Activated T-helper 9 cell treated with anti-CD3 and anti-CD28 coated beads, Interleukin-2, amount 50 U/mL, for 16 hours (primary cell): Measurements from ENCODE around the gene OSBPL6.
"Not testable (repeated sequence)": the region's sequence is repeated elsewhere in the genome, so short reads cannot be mapped to it uniquely, and the experiment has no call there.

Experiments
- DNase-seq: peaks from one replicate; pipeline ENCODE4 v3.0.0-alpha.2; 2020; ENCODE audit warnings: low read depth

OSBPL6 gene

DNA sequence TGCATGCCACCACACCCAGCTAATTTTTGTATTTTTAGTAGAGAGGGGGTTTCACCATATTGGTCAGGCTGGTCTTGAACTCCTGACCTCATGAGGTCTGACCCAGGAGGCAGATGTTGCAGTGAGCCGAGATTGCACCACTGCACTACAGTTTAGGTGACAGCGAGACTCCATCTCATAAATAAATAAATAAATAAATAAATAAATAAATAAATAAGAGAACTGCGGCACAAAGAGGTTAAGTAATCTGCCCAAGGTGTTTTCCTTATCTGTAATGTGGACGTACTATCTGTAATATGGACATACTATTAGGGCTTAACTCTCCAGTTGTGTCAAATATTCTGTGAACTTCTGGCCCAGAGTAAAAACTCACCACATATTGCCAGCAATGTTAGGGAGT is 4.1 kb downstream of the OSBPL6 start:
- DNase-seq = not testable (repeated sequence)

DNA sequence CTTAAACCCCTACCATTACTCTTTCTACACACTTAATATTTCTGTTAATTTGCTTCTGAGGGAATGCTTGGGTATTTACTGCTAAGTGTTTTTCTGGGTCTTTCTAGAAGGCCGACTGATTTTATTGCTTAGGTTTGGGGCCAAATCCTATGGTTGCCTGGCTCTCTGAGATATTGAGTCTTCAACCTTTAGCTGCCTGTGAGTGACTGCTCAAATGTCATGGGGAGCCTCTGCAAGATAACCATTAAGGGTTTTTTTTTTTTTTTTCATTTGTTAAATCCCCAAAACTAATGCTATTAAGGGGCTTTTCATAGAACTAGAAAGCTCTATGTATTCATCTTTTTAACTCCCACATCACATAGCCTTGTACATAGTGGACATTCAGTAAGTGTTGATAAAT is 5.0 kb downstream of the OSBPL6 start:
- DNase-seq = no peak

DNA sequence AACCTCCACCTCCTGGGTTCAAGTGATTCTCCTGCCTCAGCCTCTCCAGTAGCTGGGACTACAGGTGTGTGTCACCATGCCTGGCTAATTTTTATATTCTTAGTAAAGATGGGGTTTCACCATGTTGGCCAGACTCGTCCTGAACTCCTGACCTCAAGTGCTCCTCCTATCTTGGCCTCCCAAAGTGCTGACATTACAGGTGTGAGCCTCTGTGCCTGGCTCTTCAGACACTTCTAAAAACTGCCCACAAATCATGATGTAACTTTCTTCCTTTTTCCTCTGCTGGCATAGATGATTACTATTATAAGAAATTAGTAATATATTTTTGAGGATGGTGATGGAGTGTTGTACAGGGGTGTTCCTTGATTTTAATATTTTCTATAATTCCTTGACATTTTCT is 6.0 kb downstream of the OSBPL6 start:
- DNase-seq = no peak

DNA sequence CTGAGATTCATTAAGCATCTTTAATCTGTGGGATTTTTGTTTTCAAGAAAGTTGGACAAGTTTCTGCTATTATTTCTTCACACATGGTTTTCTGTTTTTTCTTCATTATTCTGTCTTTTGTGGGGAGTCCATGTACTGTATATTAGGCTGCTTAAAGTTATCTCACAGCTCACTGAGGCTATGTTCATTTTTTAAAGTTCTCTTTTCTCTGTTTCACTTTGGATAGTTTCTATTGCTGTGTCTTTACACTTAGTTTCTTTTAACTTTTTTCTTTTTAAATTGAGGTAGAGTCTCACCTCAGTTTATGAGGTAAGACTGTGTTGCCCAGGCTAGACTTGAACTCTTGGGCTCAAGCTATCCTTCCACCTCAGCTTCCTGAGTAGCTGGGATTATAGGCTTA is 8.6 kb downstream of the OSBPL6 start:
- no peak for DNase-seq

DNA sequence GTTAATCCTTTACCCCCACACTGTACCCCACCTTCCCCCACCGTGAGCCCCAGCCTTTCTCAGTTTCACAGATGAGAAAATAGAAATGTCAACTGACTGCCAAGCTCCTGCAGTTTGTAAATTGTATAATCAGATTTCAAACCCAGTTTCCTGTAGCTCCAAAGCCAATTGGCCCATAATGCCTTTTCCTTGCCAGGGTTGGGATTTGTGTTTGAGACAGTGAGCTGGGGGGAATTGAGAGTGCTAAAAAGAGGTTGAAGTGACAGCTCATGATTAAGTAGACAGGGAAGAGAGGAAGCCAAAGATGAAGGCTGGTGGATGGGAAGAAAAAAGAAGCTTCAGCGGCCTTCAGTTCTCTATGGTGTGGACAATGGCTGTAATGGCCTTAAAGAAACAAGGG is 10.7 kb downstream of the OSBPL6 start:
- no peak for DNase-seq

DNA sequence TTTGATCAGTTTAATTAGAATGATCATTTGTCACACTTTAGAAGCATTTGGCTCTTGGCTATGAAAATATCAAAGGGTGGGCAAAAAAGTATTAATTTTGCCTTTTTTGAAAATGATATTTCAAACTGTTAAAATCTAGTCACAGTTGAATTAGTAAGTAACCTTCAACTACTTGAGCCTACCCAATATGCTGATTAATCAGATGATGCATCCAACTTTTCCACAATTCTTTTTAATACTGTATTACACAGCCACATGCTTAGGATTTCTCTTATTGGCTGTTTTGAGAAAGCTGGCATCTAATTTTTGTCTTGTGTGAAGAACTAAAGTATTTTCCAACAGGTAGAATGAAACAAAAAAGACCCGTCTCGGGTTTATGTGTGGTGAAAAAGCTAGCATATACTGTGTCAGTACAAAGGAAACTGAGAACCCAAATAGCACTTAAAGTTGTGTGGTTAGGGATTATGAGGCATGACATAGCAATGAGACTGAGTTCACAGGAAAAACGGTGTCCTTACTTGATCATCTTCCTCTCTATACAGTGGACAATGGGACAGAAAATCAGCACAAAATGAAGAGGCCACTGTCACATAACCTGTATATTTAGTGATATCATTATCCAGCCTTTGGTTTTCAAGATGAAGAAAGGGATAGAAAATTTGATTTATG is 11.7 kb downstream of the OSBPL6 start:
- no peak for DNase-seq

DNA sequence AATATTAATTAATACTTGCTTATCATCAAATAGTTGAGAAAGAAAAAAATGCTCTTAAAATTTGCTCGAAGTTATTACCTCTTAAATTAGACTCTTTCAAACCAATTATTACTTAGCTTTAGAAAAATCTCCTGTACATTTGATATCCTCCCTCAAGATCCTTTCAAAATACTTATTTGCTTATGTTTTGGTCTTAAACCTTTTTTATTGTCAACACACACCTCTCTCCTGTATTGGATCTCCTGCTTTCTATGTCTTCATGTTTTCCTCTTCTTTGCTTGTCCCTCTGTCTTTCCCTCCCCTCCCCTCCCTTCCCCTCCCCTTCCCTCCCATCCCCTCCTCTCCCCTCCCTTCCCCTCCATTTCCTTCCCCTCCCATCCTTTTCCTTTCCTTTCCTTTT is 14.0 kb downstream of the OSBPL6 start:
- no peak for DNase-seq

DNA sequence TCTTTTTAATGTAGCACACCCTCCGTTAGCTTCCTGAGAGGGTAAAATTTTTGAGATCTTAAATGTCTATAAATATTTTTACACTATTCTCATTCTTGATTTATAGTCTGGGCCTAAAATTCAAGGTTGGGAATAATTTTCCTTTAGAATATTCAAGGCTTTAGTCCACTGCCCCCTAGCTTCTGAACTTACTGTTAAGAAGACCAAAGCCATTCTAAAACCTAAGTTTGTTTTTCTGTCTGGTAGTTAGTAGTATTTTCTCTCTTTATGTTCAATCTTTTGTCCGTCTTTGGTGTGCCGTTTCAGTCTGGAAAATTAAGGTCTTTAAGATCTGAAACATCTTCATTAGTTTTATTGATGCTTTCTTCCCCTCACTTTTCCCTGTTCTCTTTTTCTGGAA is 14.5 kb downstream of the OSBPL6 start:
- DNase-seq = no peak

DNA sequence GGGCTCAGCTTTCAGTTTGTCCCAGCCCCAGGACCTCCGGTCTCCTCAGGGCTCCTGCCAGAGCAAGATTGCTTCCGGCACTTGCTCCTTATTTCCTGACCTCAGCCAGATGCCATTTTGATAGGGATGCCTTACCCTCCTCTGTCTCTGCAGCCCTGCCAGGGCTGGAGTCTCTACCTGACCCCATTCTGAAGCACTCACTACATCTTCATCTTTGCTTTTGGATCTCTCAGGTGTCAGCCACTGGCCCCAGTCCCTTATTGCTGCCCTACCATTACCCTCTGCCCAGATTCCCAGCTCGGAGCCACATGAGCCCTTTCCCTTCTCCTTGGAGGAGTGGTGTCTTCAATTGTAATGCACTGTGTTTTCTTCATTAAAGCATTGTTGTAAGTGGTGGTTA is 17.1 kb downstream of the OSBPL6 start:
- DNase-seq = no peak

DNA sequence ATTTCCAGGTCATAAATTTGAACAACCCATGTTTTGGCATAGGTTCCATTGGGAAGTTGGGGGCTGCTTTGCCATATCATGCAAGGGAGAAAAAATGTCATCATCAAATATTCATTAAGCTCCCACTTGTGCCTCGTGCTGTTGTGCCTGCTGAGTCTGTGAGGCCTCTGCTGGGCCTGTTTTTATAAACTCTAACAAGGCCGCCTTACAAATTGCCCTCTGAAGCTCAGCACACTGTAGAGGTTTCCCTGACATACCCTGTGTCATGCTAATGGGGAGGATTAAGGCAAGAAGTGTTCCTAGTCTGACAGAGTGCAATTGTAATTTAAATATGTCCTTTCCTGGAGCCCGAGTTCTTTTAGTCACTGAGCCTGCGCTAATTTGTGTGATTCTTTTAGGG is 17.6 kb downstream of the OSBPL6 start:
- DNase-seq = no peak

DNA sequence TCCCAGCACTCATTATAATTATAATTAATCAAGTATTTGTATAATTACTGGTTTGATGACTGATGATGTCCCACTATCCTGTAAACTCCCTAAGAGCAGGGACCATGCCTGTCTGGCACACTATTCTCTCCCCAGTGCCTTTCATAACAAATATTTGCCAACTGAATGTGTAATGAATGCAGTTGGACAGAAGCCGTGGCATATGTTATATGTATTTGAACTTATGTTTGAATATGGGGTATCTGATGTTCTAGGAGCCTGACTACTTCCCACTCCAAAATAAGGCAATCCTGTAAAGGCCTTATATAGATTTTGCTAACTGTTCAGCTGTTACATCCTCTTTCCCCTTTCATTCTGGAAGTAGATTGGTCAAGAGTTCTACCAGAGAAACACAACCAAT is 19.7 kb downstream of the OSBPL6 start:
- DNase-seq = no peak

DNA sequence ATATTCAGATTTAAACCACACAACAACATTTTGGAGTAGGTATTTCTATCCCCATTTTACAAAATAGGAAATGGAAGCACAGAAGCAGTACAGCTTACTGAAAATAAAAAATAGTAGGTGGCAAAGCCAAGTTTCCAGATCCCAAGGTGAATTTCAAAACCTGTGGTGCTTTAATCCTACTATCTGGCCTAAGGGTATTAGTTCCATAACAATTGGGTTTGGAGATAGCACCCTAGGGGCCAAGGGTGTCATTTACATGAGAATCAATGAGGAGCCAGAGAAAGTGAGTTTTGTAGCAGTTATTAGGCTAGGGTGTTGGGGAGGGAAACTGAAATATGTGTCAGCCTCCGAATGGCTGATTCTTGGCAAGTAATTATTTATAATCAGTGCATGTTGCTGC is 24.9 kb downstream of the OSBPL6 start:
- DNase-seq = no peak

DNA sequence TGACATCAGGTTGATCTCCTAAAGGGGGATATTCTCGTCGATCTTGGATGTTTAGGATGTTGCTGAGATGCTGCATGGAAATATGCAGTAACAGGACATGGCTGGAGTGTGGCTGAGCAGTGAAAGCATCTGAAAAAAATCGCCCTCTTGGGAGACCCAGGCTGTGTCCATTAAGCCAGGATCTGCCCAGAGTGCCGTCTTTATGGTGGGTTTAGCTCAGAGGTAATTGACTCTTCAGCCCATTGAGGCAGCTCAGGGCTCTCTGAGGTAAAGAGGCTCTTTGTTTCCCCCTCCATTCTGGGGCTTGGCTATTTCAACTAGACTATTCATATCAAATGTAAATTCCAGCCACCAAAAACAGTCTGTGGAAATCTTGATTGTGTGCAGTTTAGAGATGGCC is 26.5 kb downstream of the OSBPL6 start:
- no peak for DNase-seq

DNA sequence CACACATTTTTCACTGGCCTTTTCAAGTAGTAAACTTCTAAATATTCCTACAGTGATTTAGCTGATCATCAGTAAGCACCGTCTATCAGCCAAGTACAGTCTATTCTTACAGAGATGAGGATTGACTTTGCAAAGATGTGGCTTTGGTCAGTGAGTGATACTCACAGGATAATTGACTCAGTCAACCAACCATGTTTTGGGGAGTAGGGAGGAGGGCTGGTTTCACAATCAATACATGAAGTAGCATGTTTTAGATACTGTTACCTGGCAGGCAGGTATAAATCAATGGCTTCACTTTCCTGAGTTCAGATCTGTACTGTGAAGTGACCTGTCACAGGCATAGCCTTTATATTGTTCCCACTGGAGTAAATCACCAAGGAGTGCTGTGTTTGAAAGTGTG is 27.2 kb downstream of the OSBPL6 start:
- no peak for DNase-seq

DNA sequence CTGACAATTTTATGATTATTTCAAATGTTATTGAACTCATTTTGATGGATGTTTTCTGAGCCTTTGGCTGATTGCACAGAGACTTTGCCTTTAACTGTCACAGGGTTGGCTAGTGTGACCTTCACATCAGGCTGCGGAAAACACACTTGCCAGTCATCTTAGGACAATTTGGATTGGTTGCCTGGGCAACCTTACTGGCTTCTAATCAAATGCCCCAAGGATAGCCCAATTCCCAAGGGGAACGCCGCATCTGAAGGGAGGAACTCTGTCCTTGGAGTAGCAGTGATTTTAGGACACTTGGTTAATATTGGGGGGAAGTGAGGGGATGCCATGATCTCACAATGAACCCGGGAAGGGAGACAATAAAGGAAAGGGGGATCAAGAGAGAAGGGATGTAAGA is 29.5 kb downstream of the OSBPL6 start:
- DNase-seq = no peak

DNA sequence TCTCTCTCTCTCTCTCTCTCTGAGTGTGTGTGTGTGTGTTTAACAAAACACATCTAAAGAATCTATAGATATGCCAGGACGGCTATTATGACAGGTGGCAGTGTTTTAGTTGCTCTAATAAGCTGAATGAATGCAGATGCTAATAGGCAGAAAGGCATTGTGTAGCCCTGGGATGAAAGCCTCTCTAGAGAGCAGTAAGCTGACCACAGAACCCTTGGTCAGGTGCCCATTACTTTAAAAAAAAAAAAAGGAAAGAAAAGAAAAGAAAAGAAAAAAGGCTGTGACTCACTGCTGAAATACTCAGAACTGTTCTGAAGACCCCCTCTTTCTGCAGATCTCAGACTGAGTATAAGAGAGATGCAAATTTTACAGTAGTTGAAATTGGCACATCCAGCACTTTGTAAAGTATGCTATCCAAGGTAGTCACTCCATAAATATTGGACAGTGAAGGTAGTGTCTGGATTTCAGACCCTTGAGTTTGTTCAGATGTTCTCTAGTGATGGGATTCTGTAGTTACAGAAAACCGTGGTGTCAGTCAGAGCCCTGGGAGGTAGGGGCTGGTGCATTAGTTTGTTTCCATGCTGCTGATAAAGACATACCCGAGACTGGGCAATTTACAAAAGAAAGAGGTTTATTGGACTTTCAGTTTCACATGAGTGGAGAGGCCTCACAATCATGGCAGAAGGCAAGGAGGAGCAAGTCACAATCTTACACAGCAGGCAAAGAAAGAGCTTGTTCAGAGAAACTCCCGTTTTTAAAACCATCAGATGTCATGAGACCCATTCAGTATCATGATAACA is 30.9 kb downstream of the OSBPL6 start:
- no peak for DNase-seq

DNA sequence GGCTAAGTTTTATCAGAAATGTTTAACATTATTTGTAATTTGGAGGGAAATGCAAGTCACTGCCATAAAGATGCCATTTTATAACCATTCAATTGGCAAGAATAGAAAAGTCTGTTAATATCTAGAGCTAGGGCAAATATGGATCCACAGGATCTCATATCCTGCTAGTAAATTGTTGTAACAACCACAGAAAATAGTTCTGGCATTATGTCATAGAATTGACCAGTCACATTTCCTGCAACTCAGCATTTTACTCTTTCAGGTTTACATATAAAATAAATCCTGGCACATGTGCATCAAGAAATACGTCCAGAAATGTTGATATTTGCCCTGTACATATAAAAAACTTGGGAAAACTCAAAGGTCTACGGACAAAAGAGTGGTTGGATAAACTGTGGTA is 32.9 kb downstream of the OSBPL6 start:
- no peak for DNase-seq

DNA sequence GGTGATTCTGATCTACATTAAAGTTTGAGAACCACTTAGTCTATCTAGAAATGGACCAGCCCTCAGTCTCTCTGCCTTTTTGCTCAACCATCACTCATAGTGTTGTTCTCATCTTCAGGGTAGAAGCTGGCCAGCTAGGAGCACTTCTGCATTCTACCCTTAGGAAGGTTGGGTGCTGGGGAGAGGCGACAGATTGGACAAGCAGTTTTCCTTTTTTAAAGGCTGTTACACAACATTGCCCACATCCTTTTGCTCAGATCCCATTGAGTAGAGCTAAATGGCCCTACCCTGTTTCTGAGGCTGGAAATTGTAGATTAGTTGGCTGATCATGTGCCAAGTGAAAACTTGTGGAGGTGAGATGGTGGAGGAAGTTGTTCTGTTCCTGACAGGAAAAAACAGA is 35.6 kb downstream of the OSBPL6 start:
- DNase-seq = no peak

DNA sequence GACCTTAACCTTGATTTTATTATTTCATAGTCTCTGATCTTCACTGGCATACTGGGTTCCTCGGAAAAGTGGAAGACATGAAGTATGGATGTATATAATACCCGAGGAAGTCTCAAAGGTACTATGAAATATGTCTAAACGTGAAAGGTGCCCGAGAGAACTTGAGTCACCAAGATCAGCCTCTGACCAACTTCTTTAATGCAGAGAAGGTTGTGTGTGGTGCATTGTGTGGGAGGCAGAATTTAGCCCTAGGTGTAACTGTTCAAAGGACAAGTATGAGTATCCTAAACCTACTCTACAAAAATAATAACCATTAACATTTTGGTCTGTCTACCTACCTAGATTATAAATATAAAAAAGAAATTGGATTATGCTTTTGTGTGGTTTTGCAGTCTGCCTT is 36.1 kb downstream of the OSBPL6 start:
- no peak for DNase-seq

DNA sequence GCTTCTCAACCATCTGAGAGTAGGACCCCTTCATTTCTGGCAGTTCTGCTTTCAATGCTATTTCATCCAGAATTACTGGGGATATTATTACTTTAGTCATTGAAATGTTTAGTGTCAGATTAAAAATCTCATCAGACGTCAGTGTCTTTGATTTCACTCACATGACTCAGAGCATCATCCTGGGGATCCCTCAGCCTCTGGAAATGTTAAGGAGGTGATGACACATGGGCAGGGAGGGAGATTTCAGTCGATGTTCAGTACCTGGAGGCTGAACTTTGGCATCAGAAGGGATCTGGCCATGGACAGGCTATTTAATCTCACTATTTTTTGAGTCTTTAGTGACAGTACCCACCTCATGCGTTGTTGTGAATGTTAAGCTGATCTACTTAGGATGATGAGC is 39.1 kb downstream of the OSBPL6 start:
- DNase-seq = no peak

DNA sequence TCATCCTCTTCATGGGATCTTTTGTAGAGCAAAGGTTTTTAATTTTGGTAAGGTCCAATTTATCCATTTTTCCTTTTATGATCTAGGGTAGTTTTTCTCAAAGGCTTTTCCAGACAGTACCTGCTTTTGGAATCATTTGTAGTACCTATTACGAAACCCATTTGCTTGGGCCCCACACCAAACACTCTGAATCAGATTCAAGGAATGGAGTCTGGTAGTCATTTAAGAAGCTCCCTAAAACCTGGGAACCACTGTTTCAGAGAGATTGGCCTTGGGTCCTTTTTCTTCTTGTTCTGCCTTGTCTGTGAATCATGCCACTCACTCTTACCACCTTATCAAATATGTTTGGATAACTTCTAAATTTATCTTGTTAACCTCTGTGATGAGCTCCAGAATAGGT is 40.3 kb downstream of the OSBPL6 start:
- no peak for DNase-seq

DNA sequence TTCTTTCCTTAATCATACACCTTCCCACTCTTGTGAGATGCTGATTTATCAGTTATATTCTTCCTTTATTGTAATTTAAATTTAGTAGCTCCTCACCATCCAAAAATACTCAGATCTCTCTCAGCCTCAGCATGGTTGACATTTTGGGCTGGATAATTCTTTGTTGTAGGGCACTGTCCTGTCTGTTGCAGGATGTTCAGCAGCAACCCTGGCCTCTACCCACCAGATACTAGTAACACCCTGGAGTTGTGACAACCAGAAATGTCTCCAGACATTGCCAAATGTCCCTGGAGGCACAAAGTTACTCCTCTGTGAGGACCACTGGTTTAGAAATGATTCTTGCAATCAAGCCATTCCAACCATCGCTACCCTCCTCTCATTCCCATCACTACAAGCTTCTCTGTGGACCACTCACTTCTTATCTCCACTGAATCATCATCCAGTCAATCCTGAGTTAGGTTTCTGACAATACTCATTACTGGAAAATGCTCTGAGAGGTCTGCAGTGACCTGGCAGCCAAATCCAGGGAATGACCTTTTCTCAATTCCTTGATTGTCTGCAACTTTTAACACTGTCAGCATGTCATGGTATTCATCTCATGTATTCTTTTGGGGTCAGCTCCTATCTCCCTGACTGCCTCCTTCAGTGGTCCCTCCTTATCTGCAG is 43.3 kb downstream of the OSBPL6 start:
- DNase-seq = no peak

DNA sequence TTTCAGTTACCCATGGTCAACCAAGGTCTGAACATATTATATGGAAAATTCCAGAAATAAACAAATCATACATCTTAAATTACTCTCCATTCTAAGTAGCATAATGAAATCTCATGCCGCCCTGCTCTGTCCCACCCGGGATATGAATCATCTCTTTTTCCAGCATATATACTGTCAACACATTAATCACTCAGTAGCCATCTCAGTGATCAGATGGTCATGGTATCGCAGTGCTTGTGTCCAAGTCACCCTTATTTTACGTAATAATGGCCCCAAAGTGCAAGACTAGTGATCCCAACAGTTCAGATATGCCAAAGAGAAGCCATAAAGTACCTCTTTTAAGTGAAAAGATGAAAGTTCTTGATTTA is 43.8 kb downstream of the OSBPL6 start:
- DNase-seq = no peak

DNA sequence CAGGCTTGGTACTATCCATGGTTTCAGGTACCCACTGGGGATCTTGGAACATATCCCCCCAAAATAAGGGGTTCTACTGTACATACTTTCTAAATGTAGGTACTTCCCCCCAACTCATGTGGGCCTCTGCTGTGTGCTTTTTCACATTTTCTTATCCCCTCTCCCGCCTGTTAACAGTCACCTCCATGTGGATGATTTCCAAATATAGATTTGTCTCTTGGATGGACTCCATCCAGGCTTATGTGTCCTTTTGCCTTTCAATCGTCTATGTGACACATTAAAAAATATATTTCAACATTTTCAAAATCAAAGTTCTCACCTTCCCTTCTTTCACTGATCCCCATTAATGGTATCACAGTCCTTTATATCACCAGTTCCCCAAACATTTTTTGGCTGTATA is 44.4 kb downstream of the OSBPL6 start:
- no peak for DNase-seq
